Measurements from ENCODE around the gene SCP2.

SCP2 gene

DNA sequence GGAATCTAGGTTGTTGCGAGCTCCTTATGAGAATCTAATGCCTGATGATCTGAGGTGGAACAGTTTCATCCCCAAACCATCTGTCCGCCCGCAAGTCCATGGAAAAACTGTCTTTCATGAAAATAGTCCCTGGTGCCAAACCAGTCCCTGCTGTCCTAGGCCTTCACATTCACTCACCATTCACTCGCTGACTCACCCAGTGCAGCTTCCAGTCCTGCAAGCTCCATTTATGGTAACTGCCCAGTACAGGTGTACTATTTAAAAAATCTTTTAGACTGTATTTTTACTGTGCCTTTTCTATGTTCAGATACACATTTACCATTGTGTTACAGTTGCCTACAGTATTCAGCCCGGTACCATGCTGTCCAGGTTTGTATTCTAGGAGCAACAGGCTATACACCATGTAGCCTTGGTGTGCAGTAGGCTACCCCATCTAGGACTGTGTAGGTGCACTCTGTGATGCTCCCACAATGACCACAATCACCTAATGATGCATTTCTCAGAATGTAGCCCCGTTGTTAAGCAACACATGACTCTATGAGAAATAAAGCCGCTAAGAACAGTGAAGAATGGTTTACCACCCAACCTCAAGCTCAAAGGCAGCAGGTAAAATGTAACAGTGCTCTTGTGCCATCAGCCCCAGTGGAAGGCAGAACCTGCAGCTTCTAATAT is 7.9 kb upstream of the SCP2 start:
- H3K4ac ChIP-seq (ENCODE audit: low read length) = no peak overlapping the region
- H3K36me3 ChIP-seq (replicated peaks in 1 of 2; ENCODE audit: control insufficient read depth in 2 of 2, insufficient read depth in 2 of 2, low read length in 2 of 2) = no peaks in the 10 kb centered on the region
- no peak for DNase-seq (ENCODE audit: low spot score)
- no peak overlapping the region for H3K18ac ChIP-seq (ENCODE audit: low read length)
- peaks cover 0 to 17% of the 10 kb centered on the region in 2 donors for H3K9me3 ChIP-seq (replicated peaks in 1 of 2; ENCODE audit: control insufficient read depth in 2 of 2, insufficient read depth in 1 of 2, low read depth in 1 of 2, low read length in 2 of 2)
- no peak overlapping the region for H2BK15ac ChIP-seq (ENCODE audit: low read length)
- no peak overlapping the region for H2BK5ac ChIP-seq (ENCODE audit: low read length)
- no peaks in the 10 kb centered on the region for H3K79me1 ChIP-seq (ENCODE audit: low read depth, low read length)
- no peak overlapping the region for H2BK120ac ChIP-seq (ENCODE audit: low read depth, low read length)
- no peak overlapping the region for H3K14ac ChIP-seq (ENCODE audit: low read length)
- H2BK12ac ChIP-seq (ENCODE audit: low read length) = no peak overlapping the region
- H3K4me3 ChIP-seq (ENCODE audit: low read length in 2 of 2) = no peak overlapping the region
- H2AK5ac ChIP-seq (ENCODE audit: low read depth, low read length) = no peak overlapping the region
- H3K4me1 ChIP-seq (ENCODE audit: control insufficient read depth in 2 of 2, insufficient read depth in 1 of 2, low read depth in 1 of 2, low read length in 2 of 2) = no peaks in the 10 kb centered on the region
- no peak overlapping the region for H3K4me2 ChIP-seq (ENCODE audit: insufficient read depth, low read length, poor library complexity, severe bottlenecking)
- no peak overlapping the region for H3K9ac ChIP-seq (ENCODE audit: low read depth, low read length, poor library complexity)
- H3K27ac ChIP-seq (replicated peaks; ENCODE audit: low read length) = no peak overlapping the region
- no peak overlapping the region for H4K8ac ChIP-seq (ENCODE audit: low read depth, low read length)
- no CpG with 5 or more reads among the region's 7 CpGs for WGBS, 2 donors (ENCODE audit: extremely low coverage in 2 of 2, insufficient read length in 2 of 2, insufficient replicate concordance in 1 of 2)
- H2AFZ ChIP-seq (ENCODE audit: low read length) = no peak overlapping the region
- no peak overlapping the region for H4K91ac ChIP-seq (ENCODE audit: low read depth, low read length, poor library complexity)
- H3K23ac ChIP-seq (ENCODE audit: low read depth, low read length, poor library complexity) = no peak overlapping the region
- peaks cover 7 to 81% (median 32%) of the 10 kb centered on the region in 3 experiments for H3K27me3 ChIP-seq (ENCODE audit: control insufficient read depth in 3 of 3, insufficient read depth in 3 of 3, low read depth in 1 of 3, low read length in 3 of 3)

DNA sequence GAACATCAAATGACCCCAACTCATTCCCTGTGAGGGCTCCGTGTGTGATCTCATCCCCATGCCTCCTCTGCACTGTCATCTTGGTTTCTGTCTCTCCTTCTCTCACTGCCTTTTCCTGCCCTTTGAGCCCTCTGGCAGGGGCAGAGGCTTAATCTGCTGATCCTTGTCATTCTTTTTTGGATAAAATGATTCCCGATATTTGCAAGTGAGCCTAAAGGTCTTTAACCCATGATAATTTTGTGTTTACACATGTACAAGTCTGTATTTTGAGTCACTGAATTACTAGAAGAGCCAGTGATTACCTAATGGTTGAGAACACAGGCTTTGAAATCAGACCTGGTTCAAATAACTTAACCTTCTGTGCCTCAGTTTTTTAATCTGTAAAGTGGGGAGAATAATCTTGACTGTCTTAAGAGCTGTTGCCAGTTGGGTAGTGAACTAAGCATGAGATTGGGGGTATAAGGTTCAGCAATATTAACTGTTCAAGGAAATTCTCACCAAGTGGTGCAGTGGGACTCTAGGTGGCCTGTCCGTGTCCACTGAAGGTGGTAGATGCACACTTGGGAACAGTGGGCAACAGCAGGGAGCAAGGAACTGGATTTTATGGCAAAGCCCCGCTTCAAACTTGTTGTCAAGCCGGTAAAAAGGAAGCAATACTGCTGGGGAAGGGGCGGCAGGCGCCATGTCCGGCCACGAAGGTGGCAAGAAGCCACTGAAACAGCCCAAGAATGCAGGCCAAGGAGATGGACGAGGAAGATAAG is 7.2 kb upstream of the SCP2 start:
- no peak overlapping the region for H3K9ac ChIP-seq (ENCODE audit: low read depth, low read length, poor library complexity)
- no peak overlapping the region for H2AFZ ChIP-seq (ENCODE audit: low read length)
- no peak overlapping the region for H3K4me3 ChIP-seq (ENCODE audit: low read length in 2 of 2)
- H3K4ac ChIP-seq (ENCODE audit: low read length) = no peak overlapping the region
- WGBS, 2 donors (ENCODE audit: extremely low coverage in 2 of 2, insufficient read length in 2 of 2, insufficient replicate concordance in 1 of 2) = no CpG with 5 or more reads among the region's 10 CpGs
- no peak overlapping the region for H3K18ac ChIP-seq (ENCODE audit: low read length)
- H3K4me1 ChIP-seq (ENCODE audit: control insufficient read depth in 2 of 2, insufficient read depth in 1 of 2, low read depth in 1 of 2, low read length in 2 of 2) = no peaks in the 10 kb centered on the region
- H4K8ac ChIP-seq (ENCODE audit: low read depth, low read length) = no peak overlapping the region
- peaks cover 7 to 80% (median 32%) of the 10 kb centered on the region in 3 experiments for H3K27me3 ChIP-seq (ENCODE audit: control insufficient read depth in 3 of 3, insufficient read depth in 3 of 3, low read depth in 1 of 3, low read length in 3 of 3)
- no peak overlapping the region for H2AK5ac ChIP-seq (ENCODE audit: low read depth, low read length)
- no peak overlapping the region for H3K27ac ChIP-seq (replicated peaks; ENCODE audit: low read length)
- H4K91ac ChIP-seq (ENCODE audit: low read depth, low read length, poor library complexity) = no peak overlapping the region
- H3K4me2 ChIP-seq (ENCODE audit: insufficient read depth, low read length, poor library complexity, severe bottlenecking) = no peak overlapping the region
- H3K79me1 ChIP-seq (ENCODE audit: low read depth, low read length) = no peaks in the 10 kb centered on the region
- no peak overlapping the region for H2BK15ac ChIP-seq (ENCODE audit: low read length)
- H3K23ac ChIP-seq (ENCODE audit: low read depth, low read length, poor library complexity) = no peak overlapping the region
- no peak overlapping the region for H2BK120ac ChIP-seq (ENCODE audit: low read depth, low read length)
- no peaks in the 10 kb centered on the region for H3K36me3 ChIP-seq (replicated peaks in 1 of 2; ENCODE audit: control insufficient read depth in 2 of 2, insufficient read depth in 2 of 2, low read length in 2 of 2)
- no peak overlapping the region for H2BK12ac ChIP-seq (ENCODE audit: low read length)
- H2BK5ac ChIP-seq (ENCODE audit: low read length) = no peak overlapping the region
- DNase-seq (ENCODE audit: low spot score) = no peak
- H3K9me3 ChIP-seq (replicated peaks in 1 of 2; ENCODE audit: control insufficient read depth in 2 of 2, insufficient read depth in 1 of 2, low read depth in 1 of 2, low read length in 2 of 2) = peaks cover 0 to 17% of the 10 kb centered on the region in 2 donors
- no peak overlapping the region for H3K14ac ChIP-seq (ENCODE audit: low read length)

DNA sequence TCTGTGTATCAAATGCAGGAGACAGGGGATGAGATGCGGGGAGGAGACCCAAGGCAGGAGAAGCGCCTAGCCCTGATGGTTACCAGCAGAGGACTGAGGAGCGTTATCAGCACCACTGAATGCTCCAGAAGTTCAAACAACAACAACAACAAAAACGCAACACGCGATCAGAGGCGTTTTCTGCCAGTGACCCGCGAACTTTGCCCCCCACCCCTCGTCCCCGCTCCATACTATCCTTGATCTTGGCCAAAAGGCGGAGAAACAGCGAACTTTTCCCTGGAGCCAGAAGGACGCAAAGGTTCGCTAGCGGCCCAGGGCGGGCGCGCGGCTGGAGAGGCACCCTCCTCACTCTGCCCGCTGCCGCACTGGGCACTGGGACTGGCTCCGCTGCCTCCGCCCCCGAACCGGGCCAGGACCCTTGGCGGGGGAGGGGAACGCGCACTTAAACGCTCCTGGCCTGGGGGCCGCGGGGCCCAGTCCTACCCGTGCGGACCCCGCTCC is 6.2 kb upstream of the SCP2 start:
- peak overlapping the region; percentile 89 for H3K18ac ChIP-seq (ENCODE audit: low read length)
- WGBS, 2 donors (ENCODE audit: extremely low coverage in 2 of 2, insufficient read length in 2 of 2, insufficient replicate concordance in 1 of 2) = no CpG with 5 or more reads among the region's 35 CpGs
- H2BK5ac ChIP-seq (ENCODE audit: low read length) = no peak overlapping the region
- no peaks in the 10 kb centered on the region for H3K79me1 ChIP-seq (ENCODE audit: low read depth, low read length)
- no peak overlapping the region for H2AK5ac ChIP-seq (ENCODE audit: low read depth, low read length)
- H3K9ac ChIP-seq (ENCODE audit: low read depth, low read length, poor library complexity) = peak overlapping the region; percentile 51
- peaks cover 7 to 80% (median 32%) of the 10 kb centered on the region in 3 experiments for H3K27me3 ChIP-seq (ENCODE audit: control insufficient read depth in 3 of 3, insufficient read depth in 3 of 3, low read depth in 1 of 3, low read length in 3 of 3)
- DNase-seq (ENCODE audit: low spot score) = no peak
- no peak overlapping the region for H2BK15ac ChIP-seq (ENCODE audit: low read length)
- H2BK12ac ChIP-seq (ENCODE audit: low read length) = no peak overlapping the region
- H2AFZ ChIP-seq (ENCODE audit: low read length) = peak overlapping the region; percentile 80
- no peak overlapping the region for H3K4ac ChIP-seq (ENCODE audit: low read length)
- H3K9me3 ChIP-seq (replicated peaks in 1 of 2; ENCODE audit: control insufficient read depth in 2 of 2, insufficient read depth in 1 of 2, low read depth in 1 of 2, low read length in 2 of 2) = peaks cover 0 to 17% of the 10 kb centered on the region in 2 donors
- H3K14ac ChIP-seq (ENCODE audit: low read length) = peak overlapping the region; percentile 86
- no peak overlapping the region for H3K27ac ChIP-seq (replicated peaks; ENCODE audit: low read length)
- H3K4me2 ChIP-seq (ENCODE audit: insufficient read depth, low read length, poor library complexity, severe bottlenecking) = peak overlapping the region; percentile 78
- no peak overlapping the region for H4K8ac ChIP-seq (ENCODE audit: low read depth, low read length)
- H3K4me1 ChIP-seq (ENCODE audit: control insufficient read depth in 2 of 2, insufficient read depth in 1 of 2, low read depth in 1 of 2, low read length in 2 of 2) = no peaks in the 10 kb centered on the region
- H3K36me3 ChIP-seq (replicated peaks in 1 of 2; ENCODE audit: control insufficient read depth in 2 of 2, insufficient read depth in 2 of 2, low read length in 2 of 2) = no peaks in the 10 kb centered on the region
- no peak overlapping the region for H4K91ac ChIP-seq (ENCODE audit: low read depth, low read length, poor library complexity)
- H3K4me3 ChIP-seq (ENCODE audit: low read length in 2 of 2) = peak overlapping the region in 1 of 2 donors; percentile 73
- no peak overlapping the region for H2BK120ac ChIP-seq (ENCODE audit: low read depth, low read length)
- H3K23ac ChIP-seq (ENCODE audit: low read depth, low read length, poor library complexity) = no peak overlapping the region

DNA sequence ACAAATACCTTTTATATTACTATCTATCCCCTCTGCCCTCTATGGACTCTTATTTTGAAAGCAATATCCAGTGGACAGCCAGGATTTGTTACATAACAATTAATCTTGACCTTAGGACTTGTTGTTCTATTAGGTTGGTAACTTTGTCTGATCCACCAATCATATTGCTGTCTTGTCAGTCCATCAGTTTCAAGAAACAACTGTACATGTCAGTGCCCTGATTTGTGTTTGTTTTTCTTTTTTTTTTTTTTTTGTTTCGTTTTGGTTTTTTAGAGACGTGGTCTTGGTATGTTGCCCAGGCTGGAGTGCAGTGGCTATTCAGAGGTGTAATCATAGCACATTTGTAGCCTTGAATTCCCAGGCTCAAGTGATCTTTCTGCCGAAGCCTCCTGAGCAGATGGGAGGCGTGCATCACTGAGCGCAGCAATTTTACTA is 1.5 kb upstream of the SCP2 start:
- Histone ChIP-seq H2BK5ac (ENCODE audit: low read length) (no peak overlapping the region), H3K9ac (ENCODE audit: low read depth, low read length, poor library complexity) (no peak overlapping the region), H3K9me3 (replicated peaks in 1 of 2; ENCODE audit: control insufficient read depth in 2 of 2, insufficient read depth in 1 of 2, low read depth in 1 of 2, low read length in 2 of 2) (peaks cover 0 to 11% of the 10 kb centered on the region in 2 donors), H3K4me1 (ENCODE audit: control insufficient read depth in 2 of 2, insufficient read depth in 1 of 2, low read depth in 1 of 2, low read length in 2 of 2) (peaks cover 0 to 4% of the 10 kb centered on the region in 2 donors), H2BK120ac (ENCODE audit: low read depth, low read length) (no peak overlapping the region), H3K27me3 (ENCODE audit: control insufficient read depth in 3 of 3, insufficient read depth in 3 of 3, low read depth in 1 of 3, low read length in 3 of 3) (peaks cover 7 to 73% (median 46%) of the 10 kb centered on the region in 3 experiments), H3K27ac (replicated peaks; ENCODE audit: low read length) (no peak overlapping the region), H3K4ac (ENCODE audit: low read length) (no peak overlapping the region), H4K8ac (ENCODE audit: low read depth, low read length) (no peak overlapping the region), H3K18ac (ENCODE audit: low read length) (no peak overlapping the region), H2AK5ac (ENCODE audit: low read depth, low read length) (no peak overlapping the region), H4K91ac (ENCODE audit: low read depth, low read length, poor library complexity) (no peak overlapping the region), H3K36me3 (replicated peaks in 1 of 2; ENCODE audit: control insufficient read depth in 2 of 2, insufficient read depth in 2 of 2, low read length in 2 of 2) (no peaks in the 10 kb centered on the region), H2AFZ (ENCODE audit: low read length) (no peak overlapping the region), H3K4me3 (ENCODE audit: low read length in 2 of 2) (no peak overlapping the region), H3K14ac (ENCODE audit: low read length) (no peak overlapping the region), H3K4me2 (ENCODE audit: insufficient read depth, low read length, poor library complexity, severe bottlenecking) (no peak overlapping the region), H3K79me1 (ENCODE audit: low read depth, low read length) (no peaks in the 10 kb centered on the region), H2BK12ac (ENCODE audit: low read length) (no peak overlapping the region), H2BK15ac (ENCODE audit: low read length) (no peak overlapping the region), H3K23ac (ENCODE audit: low read depth, low read length, poor library complexity) (no peak overlapping the region)
- no peak for DNase-seq (ENCODE audit: low spot score)
- no CpG with 5 or more reads among the region's 5 CpGs for WGBS, 2 donors (ENCODE audit: extremely low coverage in 2 of 2, insufficient read length in 2 of 2, insufficient replicate concordance in 1 of 2)

Measured in neuronal stem cell (in vitro differentiated cells).